GM12878 (cell line): Measurements from ENCODE around the gene CDH4.

Experiments used
- CEBPB ChIP-seq, 2 experiments: fragments of 150-350 bp in 1 of 2; IDR thresholded peaks; 2 replicates each; pipeline ENCODE4 v1.6.1; 2012 to 2014; ENCODE audit warnings: low read depth in 2 of 2, low read length in 2 of 2, borderline replicate concordance in 1 of 2, inconsistent platforms in 1 of 2
- EP300 ChIP-seq, 2 experiments: fragments of 150-350 bp in 1 of 2; IDR thresholded peaks; 2 replicates each; pipeline ENCODE4 v1.6.1; 2011 to 2012; ENCODE audit warnings: low read depth in 2 of 2, low read length in 2 of 2, borderline replicate concordance in 1 of 2, improper control_type of control experiment in 1 of 2, inconsistent platforms in 1 of 2; ENCODE audit not compliant: control insufficient read depth in 1 of 2
- EZH2 ChIP-seq: IDR thresholded peaks from 2 replicates; pipeline ENCODE4 v1.6.1; 2012; ENCODE audit warnings: low read depth, mild to moderate bottlenecking, control low read depth, inconsistent platforms, low read length, borderline replicate concordance; ENCODE audit not compliant: control insufficient read depth
- HCFC1 ChIP-seq: fragments of 150-350 bp; IDR thresholded peaks from 2 replicates; pipeline ENCODE4 v1.6.1; 2014; ENCODE audit warnings: low read length
- MYC ChIP-seq: IDR thresholded peaks from 2 replicates; pipeline ENCODE4 v1.6.1; 2011; ENCODE audit warnings: mild to moderate bottlenecking, low read length, moderate library complexity, inconsistent platforms; ENCODE audit not compliant: insufficient read depth, insufficient replicate concordance, insufficient read length, severe bottlenecking
- NFIC ChIP-seq: IDR thresholded peaks from 2 replicates; pipeline ENCODE4 v1.6.1; 2012; ENCODE audit warnings: low read depth, mild to moderate bottlenecking, inconsistent platforms, low read length, moderate library complexity
- NR2C1 ChIP-seq: fragments of 450-650 bp; IDR thresholded peaks from 2 replicates; pipeline ENCODE4 v1.6.1; 2017; ENCODE audit warnings: antibody characterized with exemption, mild to moderate bottlenecking, moderate library complexity
- POLR2AphosphoS2 ChIP-seq: IDR thresholded peaks from 2 replicates; pipeline ENCODE4 v1.6.1; 2011; ENCODE audit warnings: low read depth, mild to moderate bottlenecking, low read length, improper control_type of control experiment, moderate library complexity
- POLR2AphosphoS5 ChIP-seq: IDR thresholded peaks from 2 replicates; pipeline ENCODE4 v1.6.1; 2011; ENCODE audit warnings: mild to moderate bottlenecking, low read length, inconsistent platforms
- RFX5 ChIP-seq: IDR thresholded peaks from 2 replicates; pipeline ENCODE4 v1.6.1; 2011; ENCODE audit warnings: low read depth, low read length, improper control_type of control experiment
- ZNF217 ChIP-seq: fragments of 450-650 bp; IDR thresholded peaks from 2 replicates; pipeline ENCODE4 v1.6.1; 2017; ENCODE audit warnings: antibody characterized with exemption, mild to moderate bottlenecking
- ZNF384 ChIP-seq: IDR thresholded peaks from 2 replicates; pipeline ENCODE4 v1.6.1; 2012; ENCODE audit warnings: low read depth, mild to moderate bottlenecking, low read length, improper control_type of control experiment, borderline replicate concordance
- TF ChIP-seq, protein P1 (sequence below), 3 experiments: IDR thresholded peaks in 2 of 3; conservative IDR thresholded peaks in 1 of 3; 2 replicates each; pipeline ENCODE4 v1.5.1; 2011; ENCODE audit warnings: low read depth in 3 of 3, low read length in 3 of 3, mild to moderate bottlenecking in 3 of 3, control low read depth in 2 of 3, moderate library complexity in 2 of 3, inconsistent platforms in 1 of 3, mixed read lengths in 1 of 3; ENCODE audit not compliant: control insufficient read depth in 2 of 3, insufficient read depth in 1 of 3; ENCODE audit errors: extremely low read depth in 1 of 3
- TF ChIP-seq, protein P2 (sequence below): IDR thresholded peaks from 2 replicates; pipeline ENCODE4 v1.6.1; 2012; ENCODE audit warnings: low read length, inconsistent platforms

DNA sequence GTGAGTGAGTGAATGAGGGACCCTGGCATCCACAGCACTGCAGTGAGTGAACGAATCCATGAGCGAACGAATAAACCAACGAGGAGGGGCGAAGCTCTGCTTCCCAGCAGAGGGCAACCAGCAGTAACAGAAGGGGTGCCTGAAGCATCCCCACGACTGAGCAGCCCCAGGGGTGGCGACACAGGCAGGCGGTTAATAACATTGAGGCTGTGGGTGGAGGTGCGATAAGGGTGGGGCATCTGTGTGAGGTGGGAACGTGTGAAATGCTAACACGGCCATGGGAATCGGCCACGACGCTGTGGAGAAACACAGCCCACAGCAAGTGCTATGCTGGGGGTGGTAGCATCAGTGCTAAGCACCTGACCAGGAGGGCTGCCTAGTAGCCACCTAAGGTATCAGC lies 737.7 kb downstream of the CDH4 start:
- TF ChIP-seq EZH2 (no peak), POLR2AphosphoS2 (no peak), NR2C1 (no peak), HCFC1 (no peak), POLR2AphosphoS5 (no peak), ZNF384 (no peak), ZNF217 (no peak), CEBPB (IDR thresholded peaks at IDR 0.05; ENCODE audit: borderline replicate concordance in 1 of 2, low read depth in 2 of 2, low read length in 2 of 2) (no peak), RFX5 (no peak), MYC (no peak), NFIC (no peak), EP300 (IDR thresholded peaks at IDR 0.05; ENCODE audit: borderline replicate concordance in 1 of 2, control insufficient read depth in 1 of 2, low read depth in 2 of 2, low read length in 2 of 2) (no peak)
- TF ChIP-seq, protein P1, sequence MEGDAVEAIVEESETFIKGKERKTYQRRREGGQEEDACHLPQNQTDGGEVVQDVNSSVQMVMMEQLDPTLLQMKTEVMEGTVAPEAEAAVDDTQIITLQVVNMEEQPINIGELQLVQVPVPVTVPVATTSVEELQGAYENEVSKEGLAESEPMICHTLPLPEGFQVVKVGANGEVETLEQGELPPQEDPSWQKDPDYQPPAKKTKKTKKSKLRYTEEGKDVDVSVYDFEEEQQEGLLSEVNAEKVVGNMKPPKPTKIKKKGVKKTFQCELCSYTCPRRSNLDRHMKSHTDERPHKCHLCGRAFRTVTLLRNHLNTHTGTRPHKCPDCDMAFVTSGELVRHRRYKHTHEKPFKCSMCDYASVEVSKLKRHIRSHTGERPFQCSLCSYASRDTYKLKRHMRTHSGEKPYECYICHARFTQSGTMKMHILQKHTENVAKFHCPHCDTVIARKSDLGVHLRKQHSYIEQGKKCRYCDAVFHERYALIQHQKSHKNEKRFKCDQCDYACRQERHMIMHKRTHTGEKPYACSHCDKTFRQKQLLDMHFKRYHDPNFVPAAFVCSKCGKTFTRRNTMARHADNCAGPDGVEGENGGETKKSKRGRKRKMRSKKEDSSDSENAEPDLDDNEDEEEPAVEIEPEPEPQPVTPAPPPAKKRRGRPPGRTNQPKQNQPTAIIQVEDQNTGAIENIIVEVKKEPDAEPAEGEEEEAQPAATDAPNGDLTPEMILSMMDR (IDR thresholded peaks at IDR 0.05 in 2 of 3, conservative IDR thresholded peaks at IDR 0.05 in 1 of 3; ENCODE audit: control insufficient read depth in 2 of 3, extremely low read depth in 1 of 3, insufficient read depth in 1 of 3, low read depth in 3 of 3, low read length in 3 of 3) = no peak
- TF ChIP-seq, protein P2, sequence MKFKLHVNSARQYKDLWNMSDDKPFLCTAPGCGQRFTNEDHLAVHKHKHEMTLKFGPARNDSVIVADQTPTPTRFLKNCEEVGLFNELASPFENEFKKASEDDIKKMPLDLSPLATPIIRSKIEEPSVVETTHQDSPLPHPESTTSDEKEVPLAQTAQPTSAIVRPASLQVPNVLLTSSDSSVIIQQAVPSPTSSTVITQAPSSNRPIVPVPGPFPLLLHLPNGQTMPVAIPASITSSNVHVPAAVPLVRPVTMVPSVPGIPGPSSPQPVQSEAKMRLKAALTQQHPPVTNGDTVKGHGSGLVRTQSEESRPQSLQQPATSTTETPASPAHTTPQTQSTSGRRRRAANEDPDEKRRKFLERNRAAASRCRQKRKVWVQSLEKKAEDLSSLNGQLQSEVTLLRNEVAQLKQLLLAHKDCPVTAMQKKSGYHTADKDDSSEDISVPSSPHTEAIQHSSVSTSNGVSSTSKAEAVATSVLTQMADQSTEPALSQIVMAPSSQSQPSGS = no peak
